Fibroblast of the aortic adventitia (primary cell): ENCODE results near the gene SV2B. TPM values are rescaled to one million over a fixed set of nuclear protein-coding genes. Genes with fewer than 3 reads are reported as not detected.

ENCODE experiments used
- DNase-seq: peaks from one replicate; pipeline ENCODE4 v3.0.0-alpha.2; 2010; ENCODE audit warnings: low read depth
- H3K4me3 ChIP-seq: 2 replicates; pipeline ENCODE4 v1.5.1; 2011; ENCODE audit warnings: low read depth, mild to moderate bottlenecking, control low read depth, low read length, moderate library complexity
- CTCF ChIP-seq: IDR thresholded peaks from 2 replicates; pipeline ENCODE4 v1.5.1; 2011; ENCODE audit warnings: mild to moderate bottlenecking, low read length, control low read depth, inconsistent platforms; ENCODE audit not compliant: insufficient read depth
- total RNA-seq: library from RNA; depleted of rRNA; stranded (reverse); fragments of >200 nt; gene quantifications from 2 replicates; pipeline ENCODE4 v1.2.3, GENCODE V29; 2012; ENCODE audit warnings: low replicate concordance

Gene SV2B
- 0.08 TPM in 1 of 2 replicates, not detected in the other for total RNA-seq

GRCh38 chr15:91099995-91100813, at the start of gene SV2B:
Gene SV2B (plus strand): TSS chr15:91100257. CDS start chr15:91226264, 126,007 bp downstream.
- TF ChIP-seq CTCF: no peak
- peak; percentile 31 for DNase-seq
- H3K4me3 ChIP-seq: peak within 1 kb of the TSS; percentile 56

- TF ChIP-seq CTCF: no peak
- DNase-seq: no peak
- H3K4me3 ChIP-seq: no peak overlapping the region
Observed at GRCh38 chr15:91051248-91051647, 48.8 kb upstream of the SV2B start.

GRCh38 chr15:91054816-91055215, 45.2 kb upstream of the SV2B start:
- DNase-seq: no peak
- H3K4me3 ChIP-seq: no peak overlapping the region
- TF ChIP-seq CTCF: no peak

GRCh38 chr15:91055548-91056331, 44.3 kb upstream of the SV2B start:
- peak; percentile 69 for DNase-seq
- TF ChIP-seq CTCF: peak; percentile 83
- no peak overlapping the region for H3K4me3 ChIP-seq

GRCh38 chr15:91061230-91061629, 38.8 kb upstream of the SV2B start:
- no peak for DNase-seq
- no peak overlapping the region for H3K4me3 ChIP-seq
- TF ChIP-seq CTCF: no peak

GRCh38 chr15:91061997-91062396, 38.1 kb upstream of the SV2B start:
- TF ChIP-seq CTCF: no peak
- no peak for DNase-seq
- H3K4me3 ChIP-seq: no peak overlapping the region
